ENCODE results near the gene KCNH5.

Gene KCNH5

DNA sequence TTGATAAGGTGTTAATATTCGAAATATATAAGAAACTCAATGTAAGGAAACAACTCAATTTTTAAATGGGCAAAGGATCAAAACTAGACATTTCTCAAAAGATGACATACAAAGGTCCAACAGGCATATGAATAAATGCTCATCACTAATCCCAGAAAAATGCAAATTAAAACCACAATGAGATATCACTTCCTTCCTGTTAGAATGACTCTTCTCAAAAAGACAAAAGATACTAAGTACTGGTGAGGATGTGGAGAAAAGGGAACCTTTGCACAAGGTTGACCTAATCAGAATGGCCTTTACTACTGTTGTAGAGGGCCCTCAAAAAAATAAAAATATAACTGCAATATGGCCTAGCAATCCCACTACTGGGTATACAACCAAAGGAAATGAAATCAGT is 383.4 kb downstream of the KCNH5 start:
- H3K9me3 ChIP-seq: no peaks in the 10 kb centered on the region
- no peak overlapping the region for H3K4me3 ChIP-seq
- H3K36me3 ChIP-seq (replicated peaks): no peaks in the 10 kb centered on the region
- no peak for DNase-seq (ENCODE audit: low spot score in 2 of 2)
- H3K27me3 ChIP-seq (ENCODE audit: low read depth): no peaks in the 10 kb centered on the region; the same call in 1 of the 2 replicates
- in situ Hi-C loops (cut with MboI; ENCODE audit: low sequenced_read_pairs): no loop called here
- peaks cover 11% of the 10 kb centered on the region for H3K4me1 ChIP-seq

DNA sequence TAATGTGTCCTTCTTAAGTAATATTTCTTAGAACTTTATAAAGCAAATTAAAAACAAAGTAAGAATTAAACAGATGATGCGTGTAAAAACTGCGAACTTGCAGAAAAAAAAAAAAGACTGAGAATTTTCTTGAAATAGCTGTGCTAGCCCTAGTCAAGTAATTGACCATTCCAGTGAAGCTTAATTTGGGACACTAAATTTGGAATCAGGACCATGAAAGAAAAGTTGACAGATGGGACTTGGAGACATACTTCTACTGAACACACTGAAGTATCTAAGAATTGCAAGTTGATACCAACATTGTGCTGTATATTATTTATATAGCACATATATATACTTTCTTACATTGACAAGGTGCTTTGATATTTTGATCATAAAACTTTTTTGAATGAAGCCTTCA is 386.6 kb downstream of the KCNH5 start:
- Histone ChIP-seq H3K36me3 (replicated peaks) (no peaks in the 10 kb centered on the region), H3K4me3 (no peak overlapping the region), H3K4me1 (peaks cover 18% of the 10 kb centered on the region), H3K9me3 (no peaks in the 10 kb centered on the region), H3K27me3 (ENCODE audit: low read depth) (no peaks in the 10 kb centered on the region; the same call in 1 of the 2 replicates)
- in situ Hi-C loops (cut with MboI; ENCODE audit: low sequenced_read_pairs): no loop called here
- no peak for DNase-seq (ENCODE audit: low spot score in 2 of 2)

DNA sequence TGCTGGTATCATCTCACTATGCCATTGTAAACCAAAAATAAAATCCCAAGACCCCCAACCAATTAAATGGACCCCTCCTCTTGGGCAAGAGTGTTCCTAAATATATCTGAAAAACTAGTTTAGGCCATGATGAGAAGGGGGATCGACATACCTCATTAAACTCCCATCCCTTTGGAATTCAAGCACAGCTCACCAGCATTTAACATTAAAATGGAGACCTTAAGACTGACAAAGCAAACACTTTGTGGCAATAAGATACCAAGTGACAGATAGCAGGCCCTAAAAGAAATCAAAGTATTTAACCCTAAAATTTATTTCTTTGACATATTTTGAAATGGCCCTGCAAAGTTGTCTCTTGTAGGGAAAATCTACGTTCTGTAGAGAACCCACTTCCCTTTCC is 387.9 kb downstream of the KCNH5 start:
- H3K9me3 ChIP-seq: no peaks in the 10 kb centered on the region
- DNase-seq (ENCODE audit: low spot score in 2 of 2): no peak
- peaks cover 8% of the 10 kb centered on the region for H3K4me1 ChIP-seq
- no peaks in the 10 kb centered on the region for H3K36me3 ChIP-seq (replicated peaks)
- no peaks in the 10 kb centered on the region; the same call in 1 of the 2 replicates for H3K27me3 ChIP-seq (ENCODE audit: low read depth)
- in situ Hi-C loops (cut with MboI; ENCODE audit: low sequenced_read_pairs): no loop called here
- no peak overlapping the region for H3K4me3 ChIP-seq

DNA sequence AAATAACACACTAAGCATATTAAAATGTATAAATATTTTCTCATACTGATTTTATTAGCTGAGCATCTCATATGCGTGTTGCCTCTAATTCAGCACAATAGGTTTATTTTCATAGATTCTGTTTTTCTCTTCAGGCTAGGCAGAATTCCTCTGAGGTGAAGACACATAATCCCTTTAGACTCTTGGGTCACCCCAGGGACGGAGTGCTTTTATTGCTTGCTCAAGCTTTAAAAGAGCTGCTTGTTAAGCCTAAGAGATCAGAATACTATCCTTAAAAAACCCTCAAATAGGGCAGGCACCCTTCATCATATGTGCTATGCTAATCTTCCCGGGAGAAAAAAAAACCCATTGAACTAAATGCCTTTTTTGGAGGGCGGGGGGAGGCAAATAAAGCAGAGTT is 390.1 kb downstream of the KCNH5 start:
- Histone ChIP-seq H3K4me1 (peaks cover 8% of the 10 kb centered on the region), H3K36me3 (replicated peaks) (no peaks in the 10 kb centered on the region), H3K4me3 (no peak overlapping the region), H3K27me3 (ENCODE audit: low read depth) (no peaks in the 10 kb centered on the region), H3K9me3 (no peaks in the 10 kb centered on the region)
- DNase-seq (ENCODE audit: low spot score in 2 of 2): peak; percentile 67 to 82
- in situ Hi-C loops (cut with MboI; ENCODE audit: low sequenced_read_pairs): no loop called here

DNA sequence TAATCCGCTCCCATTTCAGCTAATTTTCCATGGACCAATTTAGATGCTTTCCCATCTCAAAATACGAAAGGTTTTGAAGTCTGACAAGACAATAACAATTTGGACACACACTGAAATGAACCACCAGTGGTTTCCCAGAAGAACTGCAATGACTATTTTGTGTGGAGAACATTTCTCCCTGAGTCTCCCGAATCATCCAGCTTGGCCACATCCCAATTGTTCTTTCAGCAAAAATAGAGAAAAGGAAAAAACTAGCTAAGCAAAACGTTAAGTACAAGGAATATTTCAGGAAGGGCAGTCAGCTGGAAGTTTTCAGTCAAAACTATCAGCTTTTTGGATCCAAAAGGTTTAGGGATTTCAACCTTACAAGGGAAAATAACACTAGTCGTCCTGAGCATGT is 390.6 kb downstream of the KCNH5 start:
- Histone ChIP-seq H3K27me3 (ENCODE audit: low read depth) (no peaks in the 10 kb centered on the region), H3K4me1 (peaks cover 8% of the 10 kb centered on the region), H3K4me3 (no peak overlapping the region), H3K36me3 (replicated peaks) (no peaks in the 10 kb centered on the region), H3K9me3 (no peaks in the 10 kb centered on the region)
- no peak for DNase-seq (ENCODE audit: low spot score in 2 of 2)
- in situ Hi-C loops (cut with MboI; ENCODE audit: low sequenced_read_pairs): no loop called here
